ENCODE data around the gene NRP2.
A peak's percentile ranks its signal among the peaks of the same experiment; 100 is the strongest.

NRP2 gene

GRCh38 chr2:205675861-205676516, 6.3 kb upstream of the NRP2 start:
- Histone ChIP-seq H3K9me3 (ENCODE audit: insufficient read depth, low read length) (no peaks in the 10 kb centered on the region), H3K4me3 (ENCODE audit: insufficient read length, low read depth) (no peak overlapping the region), H3K9ac (ENCODE audit: insufficient read length, low read depth) (no peak overlapping the region), H3K4me1 (ENCODE audit: insufficient read depth, insufficient read length) (peaks cover 3% of the 10 kb centered on the region), H3K27me3 (ENCODE audit: insufficient read depth, insufficient read length) (no peaks in the 10 kb centered on the region), H3K36me3 (ENCODE audit: insufficient read depth, insufficient read length, low read length) (no peaks in the 10 kb centered on the region)
- TF ChIP-seq SUZ12 (IDR thresholded peaks at IDR 0.05; ENCODE audit: extremely low read depth, insufficient read depth, insufficient read length) = no peak
- no peak for TF ChIP-seq ZNF274 (IDR thresholded peaks at IDR 0.05; ENCODE audit: low read depth, low read length)
- TF ChIP-seq YY1 (IDR thresholded peaks at IDR 0.05; ENCODE audit: insufficient read depth, insufficient read length) = no peak
- peak; percentile 61 for DNase-seq (ENCODE audit: low read depth, low spot score)

- TF ChIP-seq YY1 (IDR thresholded peaks at IDR 0.05; ENCODE audit: insufficient read depth, insufficient read length) (no peak), ZNF274 (IDR thresholded peaks at IDR 0.05; ENCODE audit: low read depth, low read length) (no peak), SUZ12 (IDR thresholded peaks at IDR 0.05; ENCODE audit: extremely low read depth, insufficient read depth, insufficient read length) (no peak)
- Histone ChIP-seq H3K9ac (ENCODE audit: insufficient read length, low read depth) (no peak overlapping the region), H3K36me3 (ENCODE audit: insufficient read depth, insufficient read length, low read length) (no peaks in the 10 kb centered on the region), H3K4me1 (ENCODE audit: insufficient read depth, insufficient read length) (peaks cover 3% of the 10 kb centered on the region), H3K9me3 (ENCODE audit: insufficient read depth, low read length) (no peaks in the 10 kb centered on the region), H3K4me3 (ENCODE audit: insufficient read length, low read depth) (no peak overlapping the region), H3K27me3 (ENCODE audit: insufficient read depth, insufficient read length) (peaks cover 4% of the 10 kb centered on the region)
- no peak for DNase-seq (ENCODE audit: low read depth, low spot score)
Observed at GRCh38 chr2:205678541-205679142, 3.7 kb upstream of the NRP2 start.

- no peak overlapping the region for H3K4me3 ChIP-seq (ENCODE audit: insufficient read length, low read depth)
- DNase-seq (ENCODE audit: low read depth, low spot score) = no peak
- no peaks in the 10 kb centered on the region for H3K36me3 ChIP-seq (ENCODE audit: insufficient read depth, insufficient read length, low read length)
- H3K9ac ChIP-seq (ENCODE audit: insufficient read length, low read depth) = no peak overlapping the region
- H3K4me1 ChIP-seq (ENCODE audit: insufficient read depth, insufficient read length) = peaks cover 3% of the 10 kb centered on the region
- no peaks in the 10 kb centered on the region for H3K9me3 ChIP-seq (ENCODE audit: insufficient read depth, low read length)
- TF ChIP-seq SUZ12 (IDR thresholded peaks at IDR 0.05; ENCODE audit: extremely low read depth, insufficient read depth, insufficient read length) (no peak), YY1 (IDR thresholded peaks at IDR 0.05; ENCODE audit: insufficient read depth, insufficient read length) (no peak), ZNF274 (IDR thresholded peaks at IDR 0.05; ENCODE audit: low read depth, low read length) (no peak)
- peaks cover 4% of the 10 kb centered on the region for H3K27me3 ChIP-seq (ENCODE audit: insufficient read depth, insufficient read length)
Observed at GRCh38 chr2:205679410-205680009, 2.8 kb upstream of the NRP2 start.

GRCh38 chr2:205680067-205680466, 2.2 kb upstream of the NRP2 start:
- H3K9me3 ChIP-seq (ENCODE audit: insufficient read depth, low read length) = no peaks in the 10 kb centered on the region
- TF ChIP-seq SUZ12 (IDR thresholded peaks at IDR 0.05; ENCODE audit: extremely low read depth, insufficient read depth, insufficient read length) = no peak
- TF ChIP-seq ZNF274 (IDR thresholded peaks at IDR 0.05; ENCODE audit: low read depth, low read length) = no peak
- no peak for TF ChIP-seq YY1 (IDR thresholded peaks at IDR 0.05; ENCODE audit: insufficient read depth, insufficient read length)

GRCh38 chr2:205680903-205681302, 1.4 kb upstream of the NRP2 start:
- peaks cover 4% of the 10 kb centered on the region for H3K27me3 ChIP-seq (ENCODE audit: insufficient read depth, insufficient read length)

More at GRCh38 chr2:205680067-205680466, 2.2 kb upstream of the NRP2 start:
- H3K27me3 ChIP-seq (ENCODE audit: insufficient read depth, insufficient read length) = peaks cover 4% of the 10 kb centered on the region
- peak; percentile 95 for DNase-seq (ENCODE audit: low read depth, low spot score)
- no peak overlapping the region for H3K4me3 ChIP-seq (ENCODE audit: insufficient read length, low read depth)
- H3K4me1 ChIP-seq (ENCODE audit: insufficient read depth, insufficient read length) = peaks cover 7% of the 10 kb centered on the region
- peaks cover 5% of the 10 kb centered on the region for H3K36me3 ChIP-seq (ENCODE audit: insufficient read depth, insufficient read length, low read length)
- no peak overlapping the region for H3K9ac ChIP-seq (ENCODE audit: insufficient read length, low read depth)

GRCh38 chr2:205681401-205682238, 681 bp upstream of the NRP2 start:
- Histone ChIP-seq H3K4me1 (ENCODE audit: insufficient read depth, insufficient read length) (peaks cover 8% of the 10 kb centered on the region), H3K27me3 (ENCODE audit: insufficient read depth, insufficient read length) (peaks cover 4% of the 10 kb centered on the region), H3K9ac (ENCODE audit: insufficient read length, low read depth) (peak overlapping the region; percentile 93), H3K4me3 (ENCODE audit: insufficient read length, low read depth) (peak overlapping the region; percentile 78), H3K36me3 (ENCODE audit: insufficient read depth, insufficient read length, low read length) (peaks cover 18% of the 10 kb centered on the region), H3K9me3 (ENCODE audit: insufficient read depth, low read length) (no peaks in the 10 kb centered on the region)
- no peak for TF ChIP-seq SUZ12 (IDR thresholded peaks at IDR 0.05; ENCODE audit: extremely low read depth, insufficient read depth, insufficient read length)
- TF ChIP-seq ZNF274 (IDR thresholded peaks at IDR 0.05; ENCODE audit: low read depth, low read length) = no peak
- TF ChIP-seq YY1 (IDR thresholded peaks at IDR 0.05; ENCODE audit: insufficient read depth, insufficient read length) = no peak
- no peak for DNase-seq (ENCODE audit: low read depth, low spot score)

More at GRCh38 chr2:205680903-205681302, 1.4 kb upstream of the NRP2 start:
- Histone ChIP-seq H3K9me3 (ENCODE audit: insufficient read depth, low read length) (no peaks in the 10 kb centered on the region), H3K4me1 (ENCODE audit: insufficient read depth, insufficient read length) (peaks cover 7% of the 10 kb centered on the region), H3K9ac (ENCODE audit: insufficient read length, low read depth) (no peak overlapping the region), H3K4me3 (ENCODE audit: insufficient read length, low read depth) (no peak overlapping the region), H3K36me3 (ENCODE audit: insufficient read depth, insufficient read length, low read length) (peaks cover 13% of the 10 kb centered on the region)
- TF ChIP-seq SUZ12 (IDR thresholded peaks at IDR 0.05; ENCODE audit: extremely low read depth, insufficient read depth, insufficient read length) = no peak
- TF ChIP-seq YY1 (IDR thresholded peaks at IDR 0.05; ENCODE audit: insufficient read depth, insufficient read length) = no peak
- TF ChIP-seq ZNF274 (IDR thresholded peaks at IDR 0.05; ENCODE audit: low read depth, low read length) = no peak
- DNase-seq (ENCODE audit: low read depth, low spot score) = no peak

All from NT2/D1 (cell line).